Liver (tissue), 3 donors: Measurements from ENCODE around the gene ANKFY1.

ENCODE experiments used
- EGR1 ChIP-seq, 2 donors: IDR thresholded peaks; 2 replicates each; pipeline ENCODE4 v1.6.1; 2016 to 2018; ENCODE audit warnings: antibody characterized with exemption in 2 of 2, low read depth in 2 of 2
- FOXA1 ChIP-seq: IDR thresholded peaks from 2 replicates; pipeline ENCODE4 v1.6.1; 2016; ENCODE audit warnings: antibody characterized with exemption
- GABPA ChIP-seq, 2 donors: IDR thresholded peaks in 1 of 2; conservative IDR thresholded peaks in 1 of 2; 2 replicates each; pipeline ENCODE4 v1.6.1; 2016; ENCODE audit warnings: antibody characterized with exemption in 2 of 2, mild to moderate bottlenecking in 1 of 2, moderate library complexity in 1 of 2
- JUND ChIP-seq, 2 donors: IDR thresholded peaks; 2 replicates each; pipeline ENCODE4 v1.6.1; 2016; ENCODE audit warnings: antibody characterized with exemption in 2 of 2
- RAD21 ChIP-seq, 2 donors: IDR thresholded peaks; 2 replicates each; pipeline ENCODE4 v1.6.1; 2016; ENCODE audit warnings: antibody characterized with exemption in 2 of 2, mild to moderate bottlenecking in 2 of 2
- SP1 ChIP-seq: IDR thresholded peaks from 2 replicates; pipeline ENCODE4 v1.6.1; 2018; ENCODE audit warnings: antibody characterized with exemption, mild to moderate bottlenecking
- TAF1 ChIP-seq: conservative IDR thresholded peaks from 2 replicates; pipeline ENCODE4 v1.6.1; 2016; ENCODE audit warnings: antibody characterized with exemption, mild to moderate bottlenecking
- TF ChIP-seq, protein P1 (sequence below): fragments of 150-350 bp; IDR thresholded peaks from 2 replicates; pipeline ENCODE4 v1.5.1; 2017; ENCODE audit warnings: improper control_type of control experiment, low read depth, low read length; ENCODE audit not compliant: missing input control
- TF ChIP-seq, protein P2 (sequence below): IDR thresholded peaks from 2 replicates; pipeline ENCODE4 v1.6.1; 2016; ENCODE audit warnings: antibody characterized with exemption
- TF ChIP-seq, protein P3 (sequence below): IDR thresholded peaks from 2 replicates; pipeline ENCODE4 v1.6.1; 2016; ENCODE audit warnings: antibody characterized with exemption
- TF ChIP-seq, protein P4 (sequence below): IDR thresholded peaks from 2 replicates; pipeline ENCODE4 v1.6.1; 2016; ENCODE audit warnings: antibody characterized with exemption, mild to moderate bottlenecking
- donor health status: healthy.
- donor health status: healthy.

DNA sequence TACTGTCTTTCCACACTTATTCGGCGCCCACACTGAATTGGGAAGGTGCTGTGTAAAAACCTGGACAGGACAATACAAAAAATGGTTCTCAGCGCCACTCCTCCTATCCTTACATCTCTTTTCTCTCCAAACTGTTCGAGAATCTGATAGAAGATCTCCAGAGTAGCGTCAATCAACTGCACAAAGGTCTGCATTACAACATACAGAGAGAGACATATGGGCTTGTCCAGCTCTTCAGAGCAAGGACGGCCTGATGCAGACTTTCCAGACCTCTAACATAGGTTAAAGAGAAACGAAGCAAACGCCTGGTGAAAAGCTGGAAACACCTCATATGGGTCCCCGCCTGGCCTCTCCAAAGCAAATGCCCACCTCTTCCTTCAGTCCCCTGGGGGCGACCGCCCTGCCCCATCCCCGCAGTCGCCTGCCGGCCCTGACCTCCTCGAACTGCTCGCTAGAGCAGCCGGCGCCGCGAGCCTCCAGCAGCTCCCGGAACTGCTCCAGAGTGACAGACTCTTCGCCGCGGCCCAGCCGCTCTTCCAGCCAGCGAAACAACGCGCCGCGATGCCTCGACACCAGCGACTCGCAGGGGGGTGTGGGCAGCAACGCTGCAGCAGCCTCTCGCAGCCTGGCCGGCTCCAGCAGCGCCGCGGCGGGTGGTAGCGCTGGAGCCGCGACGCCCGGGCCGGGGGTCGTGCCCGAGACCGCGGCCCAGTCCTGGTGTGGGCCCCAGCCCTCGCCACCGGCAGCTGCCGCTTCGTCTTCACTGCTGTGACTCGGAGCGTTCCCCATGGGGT lies 121.5 kb downstream of the ANKFY1 start:
- TF ChIP-seq, protein P1, sequence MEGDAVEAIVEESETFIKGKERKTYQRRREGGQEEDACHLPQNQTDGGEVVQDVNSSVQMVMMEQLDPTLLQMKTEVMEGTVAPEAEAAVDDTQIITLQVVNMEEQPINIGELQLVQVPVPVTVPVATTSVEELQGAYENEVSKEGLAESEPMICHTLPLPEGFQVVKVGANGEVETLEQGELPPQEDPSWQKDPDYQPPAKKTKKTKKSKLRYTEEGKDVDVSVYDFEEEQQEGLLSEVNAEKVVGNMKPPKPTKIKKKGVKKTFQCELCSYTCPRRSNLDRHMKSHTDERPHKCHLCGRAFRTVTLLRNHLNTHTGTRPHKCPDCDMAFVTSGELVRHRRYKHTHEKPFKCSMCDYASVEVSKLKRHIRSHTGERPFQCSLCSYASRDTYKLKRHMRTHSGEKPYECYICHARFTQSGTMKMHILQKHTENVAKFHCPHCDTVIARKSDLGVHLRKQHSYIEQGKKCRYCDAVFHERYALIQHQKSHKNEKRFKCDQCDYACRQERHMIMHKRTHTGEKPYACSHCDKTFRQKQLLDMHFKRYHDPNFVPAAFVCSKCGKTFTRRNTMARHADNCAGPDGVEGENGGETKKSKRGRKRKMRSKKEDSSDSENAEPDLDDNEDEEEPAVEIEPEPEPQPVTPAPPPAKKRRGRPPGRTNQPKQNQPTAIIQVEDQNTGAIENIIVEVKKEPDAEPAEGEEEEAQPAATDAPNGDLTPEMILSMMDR = no peak
- no peak for TF ChIP-seq EGR1 (IDR thresholded peaks at IDR 0.05; ENCODE audit: low read depth in 2 of 2)
- TF ChIP-seq SP1 = no peak
- TF ChIP-seq GABPA (IDR thresholded peaks at IDR 0.05 in 1 of 2, conservative IDR thresholded peaks at IDR 0.05 in 1 of 2) = no peak
- TF ChIP-seq, protein P2, sequence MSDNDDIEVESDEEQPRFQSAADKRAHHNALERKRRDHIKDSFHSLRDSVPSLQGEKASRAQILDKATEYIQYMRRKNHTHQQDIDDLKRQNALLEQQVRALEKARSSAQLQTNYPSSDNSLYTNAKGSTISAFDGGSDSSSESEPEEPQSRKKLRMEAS = no peak
- TF ChIP-seq FOXA1 = no peak
- TF ChIP-seq, protein P3, sequence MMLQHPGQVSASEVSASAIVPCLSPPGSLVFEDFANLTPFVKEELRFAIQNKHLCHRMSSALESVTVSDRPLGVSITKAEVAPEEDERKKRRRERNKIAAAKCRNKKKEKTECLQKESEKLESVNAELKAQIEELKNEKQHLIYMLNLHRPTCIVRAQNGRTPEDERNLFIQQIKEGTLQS = no peak
- no peak for TF ChIP-seq TAF1
- TF ChIP-seq, protein P4, sequence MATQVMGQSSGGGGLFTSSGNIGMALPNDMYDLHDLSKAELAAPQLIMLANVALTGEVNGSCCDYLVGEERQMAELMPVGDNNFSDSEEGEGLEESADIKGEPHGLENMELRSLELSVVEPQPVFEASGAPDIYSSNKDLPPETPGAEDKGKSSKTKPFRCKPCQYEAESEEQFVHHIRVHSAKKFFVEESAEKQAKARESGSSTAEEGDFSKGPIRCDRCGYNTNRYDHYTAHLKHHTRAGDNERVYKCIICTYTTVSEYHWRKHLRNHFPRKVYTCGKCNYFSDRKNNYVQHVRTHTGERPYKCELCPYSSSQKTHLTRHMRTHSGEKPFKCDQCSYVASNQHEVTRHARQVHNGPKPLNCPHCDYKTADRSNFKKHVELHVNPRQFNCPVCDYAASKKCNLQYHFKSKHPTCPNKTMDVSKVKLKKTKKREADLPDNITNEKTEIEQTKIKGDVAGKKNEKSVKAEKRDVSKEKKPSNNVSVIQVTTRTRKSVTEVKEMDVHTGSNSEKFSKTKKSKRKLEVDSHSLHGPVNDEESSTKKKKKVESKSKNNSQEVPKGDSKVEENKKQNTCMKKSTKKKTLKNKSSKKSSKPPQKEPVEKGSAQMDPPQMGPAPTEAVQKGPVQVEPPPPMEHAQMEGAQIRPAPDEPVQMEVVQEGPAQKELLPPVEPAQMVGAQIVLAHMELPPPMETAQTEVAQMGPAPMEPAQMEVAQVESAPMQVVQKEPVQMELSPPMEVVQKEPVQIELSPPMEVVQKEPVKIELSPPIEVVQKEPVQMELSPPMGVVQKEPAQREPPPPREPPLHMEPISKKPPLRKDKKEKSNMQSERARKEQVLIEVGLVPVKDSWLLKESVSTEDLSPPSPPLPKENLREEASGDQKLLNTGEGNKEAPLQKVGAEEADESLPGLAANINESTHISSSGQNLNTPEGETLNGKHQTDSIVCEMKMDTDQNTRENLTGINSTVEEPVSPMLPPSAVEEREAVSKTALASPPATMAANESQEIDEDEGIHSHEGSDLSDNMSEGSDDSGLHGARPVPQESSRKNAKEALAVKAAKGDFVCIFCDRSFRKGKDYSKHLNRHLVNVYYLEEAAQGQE = no peak
- TF ChIP-seq RAD21 (IDR thresholded peaks at IDR 0.05) = no peak
- TF ChIP-seq JUND (IDR thresholded peaks at IDR 0.05) = no peak
